Prostate gland (tissue), 2 donors: ENCODE results near the gene ITGA2B.

Source experiments
- CTCF ChIP-seq, 4 experiments: fragments of 200-600 bp in 2 of 4; fragments of 450-650 bp in 2 of 4; sonication (generic) in 2 of 4; IDR thresholded peaks; 1 replicate in 3 of 4; 2 replicates in 1 of 4; pipeline ENCODE4 v1.5.1; 2016 to 2019; ENCODE audit warnings: antibody characterized with exemption in 4 of 4, mild to moderate bottlenecking in 2 of 4, moderate library complexity in 2 of 4
- POLR2A ChIP-seq: fragments of 450-650 bp; IDR thresholded peaks from one replicate; pipeline ENCODE4 v1.6.1; 2016; ENCODE audit warnings: antibody characterized with exemption, mild to moderate bottlenecking
- POLR2AphosphoS5 ChIP-seq: sonication (generic); formaldehyde crosslinking; IDR thresholded peaks from one replicate; pipeline ENCODE4 v1.6.1; 2017; ENCODE audit warnings: antibody characterized with exemption

DNA sequence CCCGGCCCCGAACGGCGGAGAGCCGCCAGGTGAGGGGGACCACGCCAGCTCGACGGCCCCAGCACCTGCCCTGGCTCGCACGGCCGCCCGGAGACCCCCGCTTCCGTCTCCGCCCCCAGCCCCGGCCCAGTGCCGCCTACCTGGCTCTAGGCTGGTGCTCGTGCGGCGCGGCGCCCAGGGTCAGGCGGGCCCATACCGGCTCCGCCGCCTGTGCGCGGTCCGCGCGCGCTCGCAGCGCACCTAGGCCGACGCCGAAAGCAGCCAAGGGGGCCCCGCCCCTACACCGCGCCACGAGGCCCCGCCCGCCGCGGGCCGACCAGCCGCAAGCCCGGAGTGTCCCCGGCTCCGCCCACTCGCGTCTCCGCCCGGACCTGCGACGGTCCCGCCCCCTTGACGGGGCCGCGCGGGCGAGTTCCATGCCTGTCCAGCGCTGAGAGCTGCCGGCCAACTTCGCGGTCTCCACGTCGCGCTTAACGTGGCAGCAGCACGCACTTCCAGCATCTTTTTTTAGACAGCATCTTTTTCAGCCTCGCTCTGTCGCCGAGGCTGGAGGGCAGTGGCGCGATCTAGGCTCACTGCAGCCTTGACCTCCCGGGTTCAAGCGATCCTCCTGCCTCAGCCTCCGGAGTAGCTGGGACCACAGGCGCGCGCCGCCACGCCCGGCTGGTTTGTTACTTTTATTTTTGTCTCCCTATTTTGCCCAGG is 64.7 kb downstream of the ITGA2B start, which contains the start of gene SLC25A39:
- TF ChIP-seq CTCF (IDR thresholded peaks at IDR 0.05), result peak in 2 of 4 experiments; percentile 32 to 40
- TF ChIP-seq POLR2A, result peak; percentile 62
- TF ChIP-seq POLR2AphosphoS5, result peak; percentile 69
